Neuronal stem cell (in vitro differentiated cells): ENCODE measurements around the gene PSKH1.
A peak's percentile ranks its signal among the peaks of the same experiment; 100 is the strongest.

Experiments used
- DNase-seq: peaks from one replicate; pipeline ENCODE4 v3.0.0-alpha.2; 2013; ENCODE audit warnings: low spot score
- H2AFZ ChIP-seq: one replicate; pipeline ENCODE4 v1.6.1; 2013; ENCODE audit warnings: mild to moderate bottlenecking, low read length, inconsistent platforms
- H2AK5ac ChIP-seq: 2 replicates; pipeline ENCODE4 v1.6.1; 2013; ENCODE audit warnings: low read depth, mild to moderate bottlenecking, inconsistent platforms, low read length, moderate library complexity, mixed read lengths
- H2BK120ac ChIP-seq: 2 replicates; pipeline ENCODE4 v1.6.1; 2013; ENCODE audit warnings: low read depth, mild to moderate bottlenecking, inconsistent platforms, low read length, moderate library complexity, mixed read lengths
- H2BK12ac ChIP-seq: one replicate; pipeline ENCODE4 v1.6.1; 2013; ENCODE audit warnings: low read length, inconsistent platforms
- H2BK15ac ChIP-seq: 2 replicates; pipeline ENCODE4 v1.6.1; 2013; ENCODE audit warnings: mild to moderate bottlenecking, low read length, inconsistent platforms, mixed read lengths
- H2BK5ac ChIP-seq: one replicate; pipeline ENCODE4 v1.6.1; 2013; ENCODE audit warnings: inconsistent platforms, mild to moderate bottlenecking, low read length, moderate library complexity
- H3K14ac ChIP-seq: one replicate; pipeline ENCODE4 v1.6.1; 2013; ENCODE audit warnings: low read length, inconsistent platforms
- H3K18ac ChIP-seq: 2 replicates; pipeline ENCODE4 v1.6.1; 2013; ENCODE audit warnings: low read length, inconsistent platforms
- H3K23ac ChIP-seq: 2 replicates; pipeline ENCODE4 v1.6.1; 2013; ENCODE audit warnings: low read depth, mild to moderate bottlenecking, mixed read lengths, low read length, inconsistent platforms; ENCODE audit not compliant: poor library complexity
- H3K27ac ChIP-seq: replicated peaks from 3 replicates; pipeline ENCODE4 v1.5.1; 2013; ENCODE audit warnings: low read length, inconsistent platforms
- H3K27me3 ChIP-seq, 3 experiments: 2 replicates each; pipeline ENCODE4 v1.6.1; 2013; ENCODE audit warnings: low read length in 3 of 3, mild to moderate bottlenecking in 2 of 3, inconsistent platforms in 1 of 3, low read depth in 1 of 3, mixed read lengths in 1 of 3, moderate library complexity in 1 of 3; ENCODE audit not compliant: control insufficient read depth in 3 of 3, insufficient read depth in 3 of 3
- H3K36me3 ChIP-seq, 2 donors: replicated peaks in 1 of 2; 2 replicates each; pipeline ENCODE4 v1.6.1; 2013; ENCODE audit warnings: low read length in 2 of 2; ENCODE audit not compliant: control insufficient read depth in 2 of 2, insufficient read depth in 2 of 2
- H3K4ac ChIP-seq: 2 replicates; pipeline ENCODE4 v1.6.1; 2013; ENCODE audit warnings: inconsistent platforms, mild to moderate bottlenecking, low read length, moderate library complexity
- H3K4me1 ChIP-seq, 2 donors: 1 replicate in 1 of 2; 2 replicates in 1 of 2; pipeline ENCODE4 v1.6.1; 2013; ENCODE audit warnings: low read length in 2 of 2, low read depth in 1 of 2; ENCODE audit not compliant: control insufficient read depth in 2 of 2, insufficient read depth in 1 of 2
- H3K4me2 ChIP-seq: one replicate; pipeline ENCODE4 v1.6.1; 2013; ENCODE audit warnings: mild to moderate bottlenecking, low read length, inconsistent platforms; ENCODE audit not compliant: insufficient read depth, poor library complexity, severe bottlenecking
- H3K4me3 ChIP-seq, 2 donors: 2 replicates each; pipeline ENCODE4 v1.5.1; 2013; ENCODE audit warnings: low read length in 2 of 2, mild to moderate bottlenecking in 2 of 2, inconsistent platforms in 1 of 2, moderate library complexity in 1 of 2
- H3K79me1 ChIP-seq: one replicate; pipeline ENCODE4 v1.6.1; 2013; ENCODE audit warnings: low read depth, mild to moderate bottlenecking, inconsistent platforms, low read length, moderate library complexity
- H3K9ac ChIP-seq: one replicate; pipeline ENCODE4 v1.6.1; 2013; ENCODE audit warnings: mild to moderate bottlenecking, low read depth, low read length, inconsistent platforms; ENCODE audit not compliant: poor library complexity
- H3K9me3 ChIP-seq, 2 donors: replicated peaks in 1 of 2; 2 replicates each; pipeline versions ENCODE3 to v1.6.1; 2013; ENCODE audit warnings: low read length in 2 of 2, mild to moderate bottlenecking in 2 of 2, inconsistent platforms in 1 of 2, low read depth in 1 of 2, mixed read lengths in 1 of 2, moderate library complexity in 1 of 2; ENCODE audit not compliant: control insufficient read depth in 2 of 2, insufficient read depth in 1 of 2
- H4K8ac ChIP-seq: one replicate; pipeline ENCODE4 v1.6.1; 2013; ENCODE audit warnings: low read depth, mild to moderate bottlenecking, inconsistent platforms, low read length, moderate library complexity
- H4K91ac ChIP-seq: one replicate; pipeline ENCODE4 v1.6.1; 2013; ENCODE audit warnings: low read length, low read depth, mild to moderate bottlenecking, inconsistent platforms; ENCODE audit not compliant: poor library complexity
- WGBS, 2 donors: extraction: QIAGEN DNeasy Blood & Tissue Kit; methylation state at CpG; one replicate each; pipeline ENCODE4 v1.1.7; 2013; ENCODE audit warnings: missing lambda C conversion rate in 2 of 2, mixed read lengths in 1 of 2; ENCODE audit not compliant: insufficient read length in 2 of 2, insufficient replicate concordance in 1 of 2; ENCODE audit errors: extremely low coverage in 2 of 2; 5-methylcytosine and 5-hydroxymethylcytosine counted together

Gene PSKH1

DNA sequence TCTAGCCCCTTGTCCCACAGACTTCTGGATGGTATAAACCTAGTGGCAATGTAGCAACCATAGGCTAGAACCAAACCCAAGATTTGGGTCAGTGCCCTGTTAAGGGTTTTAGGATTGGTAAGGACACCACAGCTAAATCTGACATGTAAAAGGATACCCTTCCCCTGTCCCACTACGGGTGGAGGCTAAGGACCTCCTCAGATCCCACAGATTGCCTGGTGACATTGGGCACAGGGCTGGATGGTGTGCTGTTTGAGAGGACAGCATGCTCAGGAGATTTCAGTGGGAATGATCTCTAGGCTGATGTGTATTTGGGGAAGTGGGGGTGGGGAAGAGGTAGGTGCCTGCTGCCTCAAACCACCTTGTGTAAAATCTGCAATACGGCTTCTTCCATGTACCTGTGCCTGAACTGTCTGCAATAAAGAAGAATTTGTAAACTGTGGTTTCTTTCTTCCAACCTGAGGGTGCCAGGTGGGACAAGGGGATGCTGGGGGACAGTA lies 20.9 kb upstream of the PSKH1 start:
- Histone ChIP-seq H3K23ac (no peak overlapping the region), H4K91ac (no peak overlapping the region), H2AK5ac (no peak overlapping the region), H3K4ac (no peak overlapping the region), H3K27ac (no peak overlapping the region), H3K18ac (no peak overlapping the region), H4K8ac (no peak overlapping the region), H3K79me1 (peaks cover 11% of the 10 kb centered on the region), H3K27me3 (no peaks in the 10 kb centered on the region), H3K4me1 (peaks cover 8 to 10% of the 10 kb centered on the region in 2 donors), H2BK15ac (no peak overlapping the region), H3K36me3 (peaks cover 36 to 77% of the 10 kb centered on the region in 2 donors), H2AFZ (peak overlapping the region; percentile 83), H3K14ac (no peak overlapping the region), H3K9ac (no peak overlapping the region), H2BK12ac (no peak overlapping the region), H2BK120ac (no peak overlapping the region), H3K9me3 (no peaks in the 10 kb centered on the region), H3K4me3 (no peak overlapping the region), H3K4me2 (no peak overlapping the region), H2BK5ac (no peak overlapping the region)
- no CpG with 5 or more reads among the region's 2 CpGs for WGBS, 2 donors
- no peak for DNase-seq

DNA sequence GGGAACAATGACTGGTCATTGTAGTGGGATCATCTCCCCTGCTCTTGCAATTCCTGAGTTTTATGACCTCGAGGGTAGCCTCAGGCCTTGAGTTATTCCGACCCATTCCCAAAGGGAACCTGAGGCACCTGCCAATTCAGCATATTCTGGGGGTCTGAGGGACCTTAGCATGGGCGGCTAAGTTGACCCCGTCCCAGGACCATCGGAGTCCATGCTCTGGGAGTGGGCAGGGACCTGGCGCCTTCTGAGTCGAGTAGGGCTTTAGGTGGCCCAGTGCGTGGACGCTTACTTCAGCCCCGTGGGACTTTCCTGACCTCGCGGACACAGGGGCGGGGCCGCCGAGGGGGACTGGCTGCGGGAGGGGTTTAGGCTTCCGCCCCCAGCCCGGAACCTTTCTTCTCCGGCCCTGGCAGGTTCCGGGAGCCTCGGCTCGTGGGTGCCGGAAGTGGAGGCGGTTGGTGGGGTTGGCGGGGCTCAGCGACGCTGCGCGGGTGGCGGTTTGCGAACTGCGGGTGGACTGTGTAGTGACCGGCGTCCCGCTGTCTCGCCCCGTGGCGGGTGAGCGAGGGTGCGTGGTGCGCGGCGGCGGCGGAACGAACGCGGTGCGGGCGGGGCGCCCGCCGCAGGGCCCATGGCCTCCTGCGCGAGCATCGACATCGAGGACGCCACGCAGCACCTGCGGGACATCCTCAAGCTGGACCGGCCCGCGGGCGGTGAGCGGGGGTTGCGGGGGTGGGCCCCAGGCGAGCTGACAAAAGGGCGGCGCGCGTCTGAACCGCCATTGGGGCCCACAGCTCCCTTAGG lies 20.2 kb upstream of the PSKH1 start, which contains the start of gene EDC4:
Gene EDC4 (plus strand): TSS at position 422 of the 804 bp plus-strand sequence. CDS start 210 bp downstream, at position 632.
- Histone ChIP-seq H4K8ac (peak within 1 kb of the TSS; percentile 95), H2BK5ac (peak within 1 kb of the TSS; percentile 83), H2BK12ac (no peak within 1 kb of the TSS), H3K9ac (peak within 1 kb of the TSS; percentile 95), H3K4me1 (peaks cover 8 to 10% of the 10 kb centered on the region in 2 donors), H3K23ac (peak within 1 kb of the TSS; percentile 99), H3K36me3 (peaks cover 38 to 77% of the 10 kb centered on the region in 2 donors), H3K27ac (no peak within 1 kb of the TSS), H3K4me2 (peak within 1 kb of the TSS; percentile 83), H3K9me3 (no peaks in the 10 kb centered on the region), H3K79me1 (peaks cover 11% of the 10 kb centered on the region), H4K91ac (peak within 1 kb of the TSS; percentile 5), H3K18ac (peak within 1 kb of the TSS; percentile 94), H3K27me3 (no peaks in the 10 kb centered on the region), H3K4ac (peak within 1 kb of the TSS; percentile 56), H2BK15ac (no peak within 1 kb of the TSS), H3K14ac (peak within 1 kb of the TSS; percentile 75), H2BK120ac (no peak within 1 kb of the TSS), H2AK5ac (peak within 1 kb of the TSS; percentile 47), H2AFZ (peak within 1 kb of the TSS; percentile 83), H3K4me3 (peak within 1 kb of the TSS; percentile 77 to 91)
- WGBS, 2 donors, result no CpG with 5 or more reads among the region's 72 CpGs
- peak; percentile 59 for DNase-seq

DNA sequence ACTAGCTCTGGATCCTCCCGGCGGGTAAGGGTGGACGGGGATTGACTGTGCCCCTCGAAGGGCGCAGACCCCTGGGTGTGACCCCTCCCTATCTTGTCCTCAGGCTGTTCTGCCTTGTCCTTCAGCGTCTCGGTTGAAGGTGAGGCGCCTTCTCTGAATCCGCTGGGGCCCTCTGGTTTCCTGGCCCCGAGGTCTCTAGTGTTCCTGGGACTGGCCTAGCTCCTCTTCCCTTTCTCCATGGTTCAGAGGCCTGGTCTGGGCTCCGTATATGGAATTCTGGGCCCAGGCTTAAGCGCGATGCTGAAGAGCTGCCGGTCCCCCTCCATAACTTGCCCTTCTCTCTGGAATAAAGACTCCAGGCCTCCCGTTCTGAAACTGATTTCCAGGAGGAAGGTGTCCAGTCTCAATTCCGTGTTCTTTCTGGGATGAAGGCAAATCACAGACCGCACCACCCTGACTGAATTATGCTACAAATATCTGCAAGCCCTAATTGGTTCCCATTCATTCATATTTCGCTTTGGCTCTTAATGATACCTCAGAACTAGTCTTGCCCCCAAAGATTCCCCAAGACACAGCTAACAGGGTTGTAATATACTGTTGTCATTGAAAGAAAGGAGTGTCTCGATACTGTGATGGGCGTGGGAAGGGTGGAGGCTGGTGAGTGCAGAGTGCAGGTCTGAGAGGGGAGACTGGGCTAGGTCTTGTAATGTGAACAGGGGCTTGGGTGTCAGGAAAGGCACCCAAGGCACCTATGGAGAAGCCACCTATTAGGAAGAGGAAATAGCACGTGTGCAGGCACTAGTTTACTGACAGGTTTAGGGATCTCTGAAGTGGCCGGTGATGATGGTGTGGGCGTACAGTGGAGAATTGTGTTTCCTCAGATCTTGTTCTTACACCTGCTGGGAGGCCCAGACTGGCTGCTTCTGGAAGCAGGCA lies 19.4 kb upstream of the PSKH1 start:
- Histone ChIP-seq H3K36me3 (peaks cover 40 to 77% of the 10 kb centered on the region in 2 donors), H4K91ac (peak overlapping the region; percentile 5), H3K23ac (peak overlapping the region; percentile 99), H4K8ac (no peak overlapping the region), H2BK15ac (no peak overlapping the region), H3K4me2 (peak overlapping the region; percentile 83), H2AFZ (peak overlapping the region; percentile 83), H3K4ac (peak overlapping the region; percentile 56), H3K27me3 (no peaks in the 10 kb centered on the region), H3K79me1 (peaks cover 8% of the 10 kb centered on the region), H3K9me3 (no peaks in the 10 kb centered on the region), H3K18ac (peak overlapping the region; percentile 94), H3K4me1 (peaks cover 8 to 10% of the 10 kb centered on the region in 2 donors), H3K9ac (peak overlapping the region; percentile 95), H3K27ac (no peak overlapping the region), H2BK5ac (peak overlapping the region; percentile 83), H2BK120ac (no peak overlapping the region), H2AK5ac (peak overlapping the region; percentile 47), H3K14ac (peak overlapping the region; percentile 12), H2BK12ac (no peak overlapping the region), H3K4me3 (peak overlapping the region; percentile 77 to 91)
- no peak for DNase-seq
- WGBS, 2 donors, result no CpG with 5 or more reads among the region's 23 CpGs
